Fibroblast of lung (primary cell): Measurements from ENCODE around the gene AMPD1.

ENCODE experiments used
- EZH2 ChIP-seq: IDR thresholded peaks from 2 replicates; pipeline ENCODE4 v1.5.1; 2012; ENCODE audit warnings: low read length, control low read depth, mild to moderate bottlenecking; ENCODE audit errors: missing control alignments
- TF ChIP-seq, protein P1 (sequence below), 2 donors: IDR thresholded peaks in 1 of 2; conservative IDR thresholded peaks in 1 of 2; 1 replicate in 1 of 2; 2 replicates in 1 of 2; pipeline ENCODE4 v1.5.1; 2011 to 2012; ENCODE audit warnings: low read length in 2 of 2, control low read depth in 1 of 2, inconsistent platforms in 1 of 2, low read depth in 1 of 2, mild to moderate bottlenecking in 1 of 2

DNA sequence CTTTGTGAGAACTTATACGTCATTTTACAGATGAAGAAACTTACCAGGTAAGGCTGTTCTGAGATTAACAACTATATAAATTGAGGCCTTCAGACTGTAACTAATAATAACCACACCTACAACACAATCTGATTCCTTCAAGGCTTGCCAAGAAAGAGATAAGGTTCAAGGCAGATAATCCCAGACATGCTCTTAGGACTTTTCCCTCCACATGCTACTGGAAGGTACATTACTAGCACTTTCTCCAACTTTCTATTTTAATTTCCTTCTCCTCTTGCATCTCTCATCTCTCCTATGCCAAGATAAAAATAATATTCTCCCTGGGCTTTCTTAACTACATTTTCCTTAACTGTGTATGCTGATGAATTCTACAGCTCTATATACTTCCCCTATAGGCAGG lies 40.1 kb upstream of the AMPD1 start:
- TF ChIP-seq, protein P1, sequence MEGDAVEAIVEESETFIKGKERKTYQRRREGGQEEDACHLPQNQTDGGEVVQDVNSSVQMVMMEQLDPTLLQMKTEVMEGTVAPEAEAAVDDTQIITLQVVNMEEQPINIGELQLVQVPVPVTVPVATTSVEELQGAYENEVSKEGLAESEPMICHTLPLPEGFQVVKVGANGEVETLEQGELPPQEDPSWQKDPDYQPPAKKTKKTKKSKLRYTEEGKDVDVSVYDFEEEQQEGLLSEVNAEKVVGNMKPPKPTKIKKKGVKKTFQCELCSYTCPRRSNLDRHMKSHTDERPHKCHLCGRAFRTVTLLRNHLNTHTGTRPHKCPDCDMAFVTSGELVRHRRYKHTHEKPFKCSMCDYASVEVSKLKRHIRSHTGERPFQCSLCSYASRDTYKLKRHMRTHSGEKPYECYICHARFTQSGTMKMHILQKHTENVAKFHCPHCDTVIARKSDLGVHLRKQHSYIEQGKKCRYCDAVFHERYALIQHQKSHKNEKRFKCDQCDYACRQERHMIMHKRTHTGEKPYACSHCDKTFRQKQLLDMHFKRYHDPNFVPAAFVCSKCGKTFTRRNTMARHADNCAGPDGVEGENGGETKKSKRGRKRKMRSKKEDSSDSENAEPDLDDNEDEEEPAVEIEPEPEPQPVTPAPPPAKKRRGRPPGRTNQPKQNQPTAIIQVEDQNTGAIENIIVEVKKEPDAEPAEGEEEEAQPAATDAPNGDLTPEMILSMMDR (conservative IDR thresholded peaks at IDR 0.05 in 1 of 2, IDR thresholded peaks at IDR 0.05 in 1 of 2; ENCODE audit: low read depth in 1 of 2, low read length in 2 of 2) = no peak
- TF ChIP-seq EZH2 = no peak
